ENCODE results near the gene KCNJ14.

Gene KCNJ14

DNA sequence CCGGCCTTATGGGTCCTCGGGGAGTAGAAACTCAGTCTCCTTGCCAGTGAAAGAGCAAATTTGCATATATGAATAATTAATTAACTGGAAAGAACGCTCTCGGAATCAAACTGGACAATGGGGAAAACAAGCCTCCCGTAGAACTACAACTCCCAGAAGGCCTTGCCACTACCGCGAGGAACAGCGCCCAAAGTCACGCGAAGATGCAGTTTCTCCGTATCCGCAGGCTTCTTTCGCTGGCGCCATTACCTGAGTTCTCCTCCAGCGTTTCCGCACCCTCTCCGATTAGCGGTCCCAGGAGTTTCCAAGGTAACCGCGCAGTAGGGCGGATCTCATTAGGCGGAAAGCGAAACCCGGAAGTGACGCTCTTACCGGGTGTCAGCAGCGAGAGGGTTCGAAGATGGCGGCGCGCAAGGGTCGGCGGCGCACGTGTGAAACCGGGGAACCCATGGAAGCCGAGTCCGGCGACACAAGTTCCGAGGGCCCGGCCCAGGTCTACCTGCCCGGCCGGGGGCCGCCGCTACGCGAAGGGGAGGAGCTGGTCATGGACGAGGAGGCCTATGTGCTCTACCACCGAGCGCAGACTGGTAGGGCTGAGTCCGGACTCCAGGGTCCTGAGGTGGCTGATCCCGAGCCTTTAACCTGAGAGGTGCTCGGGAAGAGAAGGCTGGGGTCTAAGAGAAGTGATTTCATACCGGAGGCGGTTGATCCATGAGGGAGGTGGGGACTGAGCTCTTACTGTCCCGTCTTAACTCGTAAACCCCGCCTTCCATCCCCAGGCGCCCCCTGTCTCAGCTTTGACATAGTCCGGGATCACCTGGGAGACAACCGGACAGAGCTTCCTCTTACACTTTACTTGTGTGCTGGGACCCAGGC is 9.5 kb upstream of the KCNJ14 start, which contains the start of gene GRWD1:
GRWD1 (plus strand) TSS at position 378 of the 876 bp plus-strand sequence; CDS start at position 401, 23 bp downstream.
- DNase-seq, result peak; percentile 98

DNA sequence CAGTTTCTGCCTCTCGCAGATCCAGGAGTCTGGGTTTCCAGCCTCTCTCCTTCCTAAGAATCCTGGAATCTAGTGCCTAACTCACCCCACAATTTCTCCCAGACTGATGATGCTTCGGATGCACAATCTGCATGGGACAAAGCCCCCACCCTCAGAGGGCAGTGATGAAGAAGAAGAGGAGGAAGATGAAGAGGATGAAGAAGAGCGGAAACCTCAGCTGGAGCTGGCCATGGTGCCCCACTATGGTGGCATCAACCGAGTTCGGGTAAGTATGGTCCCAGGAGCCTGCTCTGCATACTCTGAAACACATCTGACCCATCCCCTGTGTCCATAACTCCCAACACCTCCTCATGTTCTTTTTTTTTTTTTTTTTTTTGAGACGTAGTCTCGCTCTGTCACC is 8.8 kb upstream of the KCNJ14 start:
- DNase-seq, result no peak

DNA sequence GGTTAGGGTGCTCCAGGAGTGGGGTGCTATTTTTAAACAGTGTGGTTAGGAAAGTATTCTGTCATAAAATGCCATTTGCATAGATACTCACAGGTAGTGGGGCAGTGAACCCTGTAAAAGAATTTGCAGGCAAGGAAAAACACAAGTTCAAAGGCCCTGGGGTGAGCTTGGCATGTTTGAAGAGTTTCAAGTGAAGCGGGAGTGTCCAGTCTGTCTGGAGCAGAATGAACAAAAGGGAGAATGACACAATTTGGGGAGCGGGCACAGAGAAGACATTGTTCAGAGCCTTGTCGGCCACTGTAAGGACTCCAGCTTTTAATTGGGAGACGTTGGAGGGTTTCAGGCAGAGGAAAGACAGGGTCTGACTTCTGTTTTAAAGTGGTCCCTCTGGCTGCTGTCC is 6.8 kb upstream of the KCNJ14 start:
- DNase-seq, result no peak

DNA sequence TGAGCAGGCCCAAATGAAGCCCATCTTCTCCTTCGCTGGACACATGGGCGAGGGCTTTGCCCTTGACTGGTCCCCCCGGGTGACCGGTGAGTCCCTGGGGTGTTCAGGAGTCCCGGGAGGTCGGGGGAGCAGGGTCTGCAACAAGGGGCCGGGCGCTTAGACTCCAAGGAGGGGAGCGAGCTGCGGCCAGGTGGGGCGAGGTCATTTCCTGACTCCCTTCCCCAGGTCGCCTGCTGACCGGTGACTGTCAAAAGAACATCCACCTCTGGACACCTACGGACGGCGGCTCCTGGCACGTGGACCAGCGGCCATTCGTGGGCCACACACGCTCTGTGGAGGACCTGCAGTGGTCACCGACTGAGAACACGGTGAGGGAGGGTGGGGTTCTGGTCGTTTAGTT is 4.9 kb upstream of the KCNJ14 start:
- no peak for DNase-seq

DNA sequence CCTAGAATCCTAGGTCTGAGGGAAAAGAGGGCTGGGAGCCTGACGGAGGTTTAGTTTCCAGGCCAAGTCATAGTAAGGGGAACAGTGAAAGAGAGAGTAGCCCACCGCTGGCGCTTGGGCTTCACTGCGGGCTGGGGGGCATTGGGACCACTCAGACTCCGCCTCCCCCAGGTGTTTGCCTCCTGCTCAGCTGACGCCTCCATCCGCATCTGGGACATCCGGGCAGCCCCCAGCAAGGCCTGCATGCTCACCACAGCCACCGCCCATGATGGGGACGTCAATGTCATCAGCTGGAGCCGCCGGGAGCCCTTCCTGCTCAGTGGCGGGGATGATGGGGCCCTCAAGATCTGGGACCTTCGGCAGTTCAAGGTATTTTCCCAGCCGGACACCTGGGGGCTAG is 4.5 kb upstream of the KCNJ14 start:
- DNase-seq, result no peak

DNA sequence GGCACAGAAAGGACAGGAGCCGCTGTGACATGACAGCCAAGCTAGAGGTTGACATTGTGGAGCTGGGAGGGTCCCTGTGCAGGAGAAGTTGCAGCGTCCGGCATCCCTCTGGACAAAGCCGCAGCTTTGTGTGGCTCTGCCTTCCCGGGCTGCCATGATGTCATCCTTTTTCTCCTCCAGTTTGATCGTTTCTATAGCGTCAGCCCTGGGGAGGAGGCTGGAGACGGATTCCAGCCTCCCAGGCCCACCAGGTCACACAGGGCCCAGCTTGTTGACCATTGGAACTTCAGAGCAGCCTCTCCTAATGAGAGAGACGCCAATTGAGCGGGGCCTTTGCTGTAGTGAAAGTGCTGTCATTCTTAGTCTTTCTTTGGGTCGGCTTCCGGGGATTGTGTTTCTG is 3.8 kb upstream of the KCNJ14 start:
- DNase-seq, result no peak

DNA sequence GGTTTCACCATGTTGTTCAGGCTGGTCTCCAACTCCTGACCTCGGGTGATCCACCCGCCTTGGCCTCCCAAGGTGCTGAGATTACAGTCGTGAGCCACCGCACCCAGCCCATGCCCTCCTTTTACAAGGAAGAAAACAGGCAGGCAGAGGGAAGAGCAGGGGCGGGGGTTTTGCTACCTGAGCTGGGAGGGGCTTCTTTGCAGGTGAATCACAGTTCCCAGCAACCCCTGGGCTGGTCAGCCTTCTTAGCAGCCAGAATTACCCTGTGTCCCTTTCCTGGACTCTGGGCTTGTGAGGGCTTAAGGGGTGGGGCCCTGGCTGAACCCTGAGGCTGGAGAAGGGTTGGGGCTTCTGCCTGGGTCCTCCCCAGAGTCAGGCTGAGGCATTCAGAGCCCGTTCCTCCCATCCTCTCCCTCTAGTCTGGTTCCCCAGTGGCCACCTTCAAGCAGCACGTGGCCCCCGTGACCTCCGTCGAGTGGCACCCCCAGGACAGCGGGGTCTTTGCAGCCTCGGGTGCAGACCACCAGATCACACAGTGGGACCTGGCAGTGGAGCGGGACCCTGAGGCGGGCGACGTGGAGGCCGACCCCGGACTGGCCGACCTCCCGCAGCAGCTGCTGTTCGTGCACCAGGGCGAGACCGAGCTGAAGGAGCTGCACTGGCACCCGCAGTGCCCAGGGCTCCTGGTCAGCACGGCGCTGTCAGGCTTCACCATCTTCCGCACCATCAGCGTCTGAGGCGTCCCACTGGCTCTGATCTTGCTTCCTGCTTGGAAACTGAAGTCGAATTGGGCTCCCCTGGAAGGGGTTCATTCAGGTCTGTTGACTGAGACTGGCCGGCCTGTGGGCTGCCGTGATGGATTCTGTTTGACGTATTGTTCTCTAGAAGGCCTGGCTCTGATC is 2.8 kb upstream of the KCNJ14 start:
- no peak for DNase-seq

DNA sequence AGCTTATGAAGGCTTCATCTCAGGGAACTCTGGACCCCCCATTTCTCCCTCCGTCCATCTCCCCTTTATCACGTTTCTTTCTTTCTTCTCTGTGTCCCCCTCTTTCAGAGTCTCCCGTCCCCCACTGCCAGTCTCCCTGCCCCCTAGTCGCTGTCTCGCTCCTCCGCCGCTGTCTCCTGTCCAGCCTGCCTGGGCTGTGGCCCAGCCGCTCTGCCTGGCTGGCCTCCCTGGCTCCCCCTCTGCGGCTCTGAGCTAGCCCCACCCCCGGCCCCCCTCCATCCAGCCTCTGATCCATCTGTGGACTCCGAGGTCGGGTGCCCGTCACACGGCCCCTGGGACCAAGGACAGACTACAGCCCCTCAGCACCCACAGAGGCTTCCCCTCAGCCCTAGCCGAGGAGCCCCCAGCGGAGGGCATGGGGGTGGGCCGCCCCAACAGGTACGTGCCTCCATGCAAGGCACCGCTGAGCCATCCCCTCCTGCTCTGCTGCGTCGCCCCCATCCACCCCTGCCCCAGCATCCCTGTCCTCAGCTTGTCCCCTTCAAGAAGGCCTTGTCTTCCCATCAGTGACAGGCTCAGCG is 1.1 kb upstream of the KCNJ14 start:
- DNase-seq, result no peak

DNA sequence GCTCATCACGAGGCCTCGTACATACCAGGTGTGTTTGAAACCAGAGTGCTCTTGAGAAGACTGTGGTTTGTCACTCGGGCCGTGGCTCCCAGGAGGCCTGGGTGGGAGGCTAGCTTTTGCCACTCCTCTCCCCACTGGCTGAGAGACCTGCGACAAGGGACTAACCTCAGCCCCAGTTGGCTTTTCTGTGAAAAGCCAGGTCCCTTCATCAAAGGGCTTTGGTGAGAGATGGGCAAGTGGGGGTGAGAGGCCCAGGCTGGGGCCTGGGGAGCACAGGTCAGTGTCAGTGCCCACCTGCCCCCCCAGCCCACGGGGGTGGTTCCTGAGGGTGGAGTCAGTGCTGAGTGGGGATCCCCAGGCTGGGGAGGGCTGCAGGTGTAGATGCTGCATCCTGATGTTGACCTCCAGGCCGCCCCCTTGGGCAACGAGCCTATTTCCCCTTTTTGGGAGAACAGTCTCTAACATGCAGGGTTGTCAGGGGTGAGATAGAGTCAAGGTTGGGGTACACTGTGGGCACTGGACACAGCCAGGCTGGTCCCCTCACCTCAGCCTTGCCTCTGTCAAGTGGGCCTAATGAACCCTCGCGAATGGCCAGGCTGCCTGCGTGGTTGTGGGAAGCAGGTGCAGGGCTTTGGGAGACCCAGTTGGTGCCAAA is 661 bp downstream of the KCNJ14 start:
- DNase-seq, result no peak

DNA sequence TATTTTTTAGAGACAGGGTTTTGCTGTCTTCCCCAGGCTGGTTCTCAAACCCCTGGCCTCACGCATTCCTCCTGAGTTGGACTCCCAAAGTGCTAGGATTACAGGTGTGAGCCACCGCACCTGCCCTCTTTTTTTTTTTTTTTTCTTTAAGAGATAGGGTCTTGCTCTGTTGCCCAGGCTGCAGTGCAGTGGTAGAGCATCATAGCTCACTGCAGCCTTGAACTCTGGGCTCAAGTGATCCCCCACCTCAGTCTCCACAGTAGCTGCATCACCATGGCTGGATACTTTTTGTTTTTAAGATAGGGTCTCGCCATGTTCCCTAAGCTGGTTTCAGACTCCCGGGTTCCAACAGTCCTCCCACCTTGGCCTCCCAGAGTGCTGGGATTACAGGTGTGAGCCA is 1.5 kb downstream of the KCNJ14 start:
- DNase-seq, result no peak

DNA sequence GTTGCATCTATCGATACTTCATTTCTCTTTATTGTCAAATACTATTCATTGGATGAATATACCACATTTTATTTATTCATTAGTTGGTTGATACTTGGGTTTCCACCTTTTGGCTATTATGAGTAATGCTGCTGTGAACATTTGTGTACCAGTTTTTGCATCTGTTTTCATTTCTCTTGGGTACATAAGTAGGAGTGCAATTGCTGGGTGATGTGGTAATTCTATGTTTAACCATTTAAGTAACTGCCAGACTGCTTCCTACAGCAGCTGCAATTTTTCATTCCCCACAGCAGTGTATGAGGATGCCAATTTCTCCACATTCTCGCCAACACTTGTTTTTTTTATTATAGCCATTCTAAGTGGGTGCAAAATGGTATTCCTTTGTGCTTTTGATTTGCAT is 2.6 kb downstream of the KCNJ14 start:
- no peak for DNase-seq

DNA sequence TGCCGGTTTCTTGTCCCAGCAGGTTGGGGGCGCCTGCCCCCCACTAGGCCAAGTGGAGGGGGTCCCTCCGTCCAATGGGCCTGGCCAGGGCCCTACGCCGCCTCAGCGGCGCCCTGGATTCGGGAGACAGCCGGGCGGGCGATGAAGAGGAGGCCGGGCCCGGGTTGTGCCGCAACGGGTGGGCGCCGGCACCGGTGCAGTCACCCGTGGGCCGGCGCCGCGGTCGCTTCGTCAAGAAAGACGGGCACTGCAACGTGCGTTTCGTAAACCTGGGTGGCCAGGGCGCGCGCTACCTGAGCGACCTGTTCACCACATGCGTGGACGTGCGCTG is 6.2 kb downstream of the KCNJ14 start:
- DNase-seq, result no peak

DNA sequence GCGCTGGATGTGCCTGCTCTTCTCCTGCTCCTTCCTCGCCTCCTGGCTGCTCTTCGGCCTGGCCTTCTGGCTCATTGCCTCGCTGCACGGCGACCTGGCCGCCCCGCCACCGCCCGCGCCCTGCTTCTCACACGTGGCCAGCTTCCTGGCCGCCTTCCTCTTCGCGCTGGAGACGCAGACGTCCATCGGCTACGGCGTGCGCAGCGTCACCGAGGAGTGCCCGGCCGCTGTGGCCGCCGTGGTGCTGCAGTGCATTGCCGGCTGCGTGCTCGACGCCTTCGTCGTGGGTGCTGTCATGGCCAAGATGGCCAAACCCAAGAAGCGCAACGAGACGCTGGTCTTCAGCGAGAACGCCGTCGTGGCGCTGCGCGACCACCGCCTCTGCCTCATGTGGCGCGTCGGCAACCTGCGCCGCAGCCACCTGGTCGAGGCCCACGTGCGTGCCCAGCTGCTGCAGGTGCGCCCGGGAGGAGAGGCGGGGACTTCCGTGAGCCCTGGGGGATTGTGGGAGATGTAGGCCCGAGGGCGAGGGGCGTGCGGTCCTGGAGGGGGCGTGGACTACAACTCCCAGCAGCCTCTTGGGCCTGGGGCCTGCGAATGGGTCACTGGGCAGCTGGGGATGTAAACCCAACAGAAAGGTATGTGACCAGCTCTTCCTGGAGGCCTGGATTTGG is 6.7 kb downstream of the KCNJ14 start:
- no peak for DNase-seq

DNA sequence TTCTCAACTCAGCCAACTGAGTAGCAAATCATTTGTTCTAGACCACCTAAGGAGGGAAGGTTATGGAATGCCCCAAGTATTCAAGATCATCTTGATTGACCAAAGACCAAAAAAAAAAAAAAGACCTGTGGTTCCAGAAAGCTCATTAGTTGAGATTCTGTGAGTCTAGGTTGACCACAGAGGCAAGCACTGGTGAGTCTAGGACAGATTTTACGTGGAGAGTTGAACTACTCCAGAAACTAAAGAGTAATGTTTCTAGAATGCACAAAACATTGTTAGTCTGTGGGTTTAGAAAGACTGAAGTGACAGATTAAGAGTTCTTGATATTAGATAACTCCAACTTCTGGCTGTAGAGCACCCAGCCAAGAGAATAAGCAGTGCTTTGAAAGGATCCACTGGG is 9.8 kb downstream of the KCNJ14 start:
- no peak for DNase-seq

DNA sequence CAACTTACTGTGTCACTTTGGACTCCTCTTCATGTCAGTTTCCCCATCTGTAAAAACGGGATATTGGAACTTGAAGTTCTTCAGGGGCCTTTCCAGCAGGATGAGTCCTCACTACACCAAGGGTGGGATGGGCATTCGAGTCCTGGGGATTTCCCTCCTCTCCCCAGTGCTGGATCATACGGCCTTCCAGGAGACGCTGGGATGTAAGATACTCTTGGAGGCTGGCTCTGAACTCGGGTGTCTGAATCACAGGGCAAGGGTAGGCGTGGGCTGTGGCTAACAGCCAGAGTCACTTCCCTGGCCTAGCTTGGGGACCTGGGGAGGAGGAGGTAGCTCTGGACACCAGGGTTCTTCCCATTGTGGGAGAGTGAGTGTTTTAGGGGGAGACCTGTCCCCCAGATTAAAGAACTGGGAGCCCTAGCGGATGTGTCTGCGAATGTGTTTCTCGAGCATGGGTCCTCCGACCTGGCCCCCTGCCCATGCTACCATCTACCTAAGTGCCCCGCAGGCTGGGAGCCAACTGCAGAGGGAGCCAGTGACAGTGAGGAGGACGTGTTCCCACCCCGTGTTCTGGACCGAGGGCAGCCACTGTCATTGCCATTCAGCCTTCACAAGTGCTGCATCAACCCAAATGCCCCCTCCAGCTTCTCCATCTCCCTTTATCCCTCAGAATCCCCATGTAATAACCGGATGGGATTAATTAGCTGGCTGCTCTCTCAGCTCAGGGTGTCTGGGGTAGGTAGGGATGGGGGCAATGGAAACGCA is 11.4 kb downstream of the KCNJ14 start:
- DNase-seq, result no peak

DNA sequence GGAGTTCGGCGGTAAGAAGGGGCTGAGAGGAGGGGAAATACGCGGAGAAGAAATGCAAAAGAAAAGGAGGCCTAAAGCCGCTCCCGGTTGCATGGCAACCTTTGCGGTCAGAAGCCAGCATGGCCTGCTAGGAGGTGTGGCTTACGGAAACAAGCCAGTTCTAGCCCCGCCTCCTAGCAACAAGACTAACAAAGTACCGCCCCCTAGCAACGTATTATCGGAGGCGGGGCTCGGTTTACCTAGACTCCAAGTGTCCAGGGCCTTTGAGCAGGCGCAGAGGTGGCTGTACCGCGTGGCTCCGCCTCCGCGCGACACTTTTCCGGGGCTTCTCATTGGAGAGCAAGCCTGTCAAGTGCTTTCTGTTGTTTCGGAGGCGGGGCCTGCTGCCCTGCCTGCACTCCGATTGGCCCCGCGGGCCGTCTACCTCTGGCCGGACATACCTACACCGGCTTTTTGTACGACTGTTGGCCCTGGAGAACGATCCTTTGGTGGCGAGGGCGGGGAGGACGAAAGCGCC is 13.5 kb downstream of the KCNJ14 start:
- peak; percentile 100 for DNase-seq

DNA sequence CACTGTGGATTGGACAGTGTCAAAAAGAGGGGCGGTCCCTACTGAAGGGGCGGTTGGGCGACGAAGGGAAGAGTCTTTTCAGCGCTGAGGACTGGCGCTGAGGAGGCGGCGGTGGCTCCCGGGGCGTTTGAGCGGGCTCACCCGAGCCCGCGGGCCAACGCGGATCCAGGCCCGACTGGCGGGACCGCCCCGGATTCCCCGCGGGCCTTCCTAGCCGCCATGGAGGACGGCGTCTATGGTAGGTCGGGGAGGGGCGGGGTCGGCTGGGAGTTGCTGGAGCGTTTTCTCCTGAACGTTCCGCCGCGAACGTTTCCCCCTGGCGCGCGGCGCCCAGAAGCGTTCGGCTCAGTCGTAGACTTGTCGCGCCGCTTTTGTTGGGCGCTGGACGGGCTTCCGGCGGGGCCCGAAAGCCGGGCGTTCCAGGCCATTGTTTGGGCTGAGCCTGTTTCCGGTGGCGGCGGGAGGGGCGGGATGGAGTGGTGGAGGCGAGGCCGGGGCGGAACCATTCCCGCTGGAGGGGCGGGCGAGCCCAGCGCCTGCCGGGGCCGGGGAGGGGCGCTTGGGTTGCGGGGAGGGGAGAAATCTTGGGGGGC is 14.0 kb downstream of the KCNJ14 start, which contains the start of gene CYTH2:
CYTH2 (plus strand) TSS at position 81 of the 593 bp plus-strand sequence; CDS start at position 220, 139 bp downstream.
- DNase-seq, result no peak

DNA sequence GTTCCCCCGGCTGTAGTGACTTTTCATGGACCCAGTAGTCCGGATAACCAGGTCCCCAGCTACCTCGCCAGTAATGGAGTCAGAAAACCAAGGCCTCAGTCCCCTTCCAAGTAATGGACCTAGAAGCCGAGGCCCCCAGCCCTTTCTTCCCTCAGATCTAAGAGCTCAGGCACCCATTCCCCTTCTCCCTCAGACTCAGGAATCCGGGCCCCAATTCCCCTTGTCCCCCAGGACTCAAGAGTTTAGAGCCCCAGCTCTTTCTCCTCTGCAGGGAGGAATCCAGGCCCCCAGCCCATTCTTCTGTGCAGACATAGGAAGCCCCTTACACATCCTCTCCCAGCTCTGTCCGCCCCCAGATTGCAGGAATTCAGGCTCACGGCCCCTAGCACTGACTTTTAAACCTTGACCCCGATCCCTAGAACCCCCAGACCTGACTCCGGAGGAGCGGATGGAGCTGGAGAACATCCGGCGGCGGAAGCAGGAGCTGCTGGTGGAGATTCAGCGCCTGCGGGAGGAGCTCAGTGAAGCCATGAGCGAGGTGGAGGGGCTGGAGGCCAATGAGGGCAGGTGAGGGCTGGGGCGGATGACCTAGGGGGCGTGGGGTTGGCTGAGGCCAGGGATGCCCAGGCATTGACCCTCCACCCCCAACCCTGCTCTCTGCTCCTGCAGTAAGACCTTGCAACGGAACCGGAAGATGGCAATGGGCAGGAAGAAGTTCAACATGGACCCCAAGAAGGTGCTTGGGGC is 14.7 kb downstream of the KCNJ14 start:
- no peak for DNase-seq

DNA sequence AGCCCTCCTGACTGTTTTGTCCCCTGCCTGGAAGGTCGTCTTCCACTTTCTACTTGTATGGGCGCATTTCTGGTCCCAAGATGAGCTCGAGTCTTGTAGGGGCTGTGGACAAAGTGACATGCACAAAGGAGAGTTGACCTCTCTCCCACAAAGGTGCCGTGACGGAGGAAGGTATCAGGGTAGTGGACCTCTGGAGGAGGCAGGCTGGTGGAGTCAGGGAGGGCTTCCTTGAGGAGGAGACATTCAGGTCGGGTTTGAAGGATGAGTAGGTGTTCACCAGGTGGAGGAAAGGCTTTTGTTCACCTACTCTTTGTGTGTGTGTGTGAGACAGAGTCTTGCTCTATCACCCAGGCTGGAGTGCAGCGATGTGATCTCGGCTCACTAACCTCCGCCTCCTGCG is 15.5 kb downstream of the KCNJ14 start:
- DNase-seq, result no peak

DNA sequence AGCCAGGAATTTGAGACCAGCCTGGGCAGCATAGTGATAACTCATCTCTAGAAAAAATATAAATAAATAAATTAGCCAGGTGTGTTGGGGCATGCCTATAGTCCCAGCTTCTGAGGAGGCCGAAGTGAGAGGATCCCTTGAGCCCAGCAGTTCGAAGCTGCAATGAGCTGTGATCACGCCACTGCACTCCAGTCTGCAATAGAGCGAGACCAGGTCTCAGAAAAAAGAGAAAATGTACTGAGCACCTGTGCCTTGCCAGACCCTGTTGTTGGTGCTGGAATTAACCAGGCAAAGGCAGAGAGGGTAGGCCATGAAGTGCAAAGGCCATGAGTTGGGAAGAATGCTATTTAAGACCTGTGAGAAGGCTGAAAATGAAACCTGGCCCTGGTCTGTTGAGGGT is 16.5 kb downstream of the KCNJ14 start:
- DNase-seq, result no peak

All from retina (tissue), 1 donor.